ACC112 (cell line): ENCODE data around the gene CYP26C1.

Experiments
- H2AFZ ChIP-seq: fragments of 200-600 bp; sonication (generic); one replicate; pipeline ENCODE4 v1.6.0; 2017; ENCODE audit warnings: antibody characterized with exemption, low read length; ENCODE audit not compliant: unreplicated experiment
- H3K27ac ChIP-seq: fragments of 200-600 bp; sonication (generic); 2 replicates; pipeline ENCODE4 v1.5.1; 2014; ENCODE audit warnings: low read depth, mild to moderate bottlenecking, antibody characterized with exemption, low read length, moderate library complexity
- H3K27me3 ChIP-seq: fragments of 200-600 bp; sonication (generic); 2 replicates; pipeline ENCODE4 v1.6.1; 2014; ENCODE audit warnings: mild to moderate bottlenecking, antibody characterized with exemption, low read length, moderate library complexity, mixed read lengths; ENCODE audit not compliant: insufficient read depth
- H3K36me3 ChIP-seq: fragments of 200-600 bp; sonication (generic); 2 replicates; pipeline ENCODE4 v1.6.1; 2016; ENCODE audit warnings: mild to moderate bottlenecking, antibody characterized with exemption, low read length, moderate library complexity, mixed read lengths; ENCODE audit not compliant: insufficient read depth
- H3K4me1 ChIP-seq: fragments of 200-600 bp; sonication (generic); one replicate; pipeline ENCODE4 v1.6.1; 2016; ENCODE audit warnings: low read length, mixed read lengths; ENCODE audit not compliant: insufficient read depth, unreplicated experiment, control insufficient read depth
- H3K4me3 ChIP-seq: fragments of 200-600 bp; sonication (generic); 2 replicates; pipeline ENCODE4 v1.5.1; 2014; ENCODE audit warnings: mild to moderate bottlenecking, low read depth, low read length
- H3K79me2 ChIP-seq: fragments of 200-600 bp; sonication (generic); one replicate; pipeline ENCODE4 v1.6.0; 2016; ENCODE audit warnings: low read length; ENCODE audit not compliant: control insufficient read depth, unreplicated experiment, insufficient read depth

CYP26C1 gene

GRCh38 chr10:93039110-93039509 lies 21.5 kb upstream of the CYP26C1 start:
- H3K4me3 ChIP-seq = no peak overlapping the region
- H3K79me2 ChIP-seq = no peaks in the 10 kb centered on the region
- peaks cover 16% of the 10 kb centered on the region for H3K4me1 ChIP-seq
- H3K36me3 ChIP-seq = no peaks in the 10 kb centered on the region
- peak overlapping the region; percentile 10; the same call in 1 of the 2 replicates for H3K27ac ChIP-seq
- H3K27me3 ChIP-seq = no peaks in the 10 kb centered on the region
- H2AFZ ChIP-seq = peak overlapping the region; percentile 40

GRCh38 chr10:93039721-93040120 lies 20.9 kb upstream of the CYP26C1 start:
- H2AFZ ChIP-seq = no peak overlapping the region
- H3K36me3 ChIP-seq = no peaks in the 10 kb centered on the region
- H3K4me3 ChIP-seq = no peak overlapping the region
- H3K27me3 ChIP-seq = no peaks in the 10 kb centered on the region
- H3K4me1 ChIP-seq = peaks cover 16% of the 10 kb centered on the region
- H3K79me2 ChIP-seq = no peaks in the 10 kb centered on the region
- no peak overlapping the region for H3K27ac ChIP-seq

- H3K27me3 ChIP-seq = peaks cover 5% of the 10 kb centered on the region
- no peaks in the 10 kb centered on the region for H3K4me1 ChIP-seq
- H3K36me3 ChIP-seq = no peaks in the 10 kb centered on the region
- H3K4me3 ChIP-seq = no peak overlapping the region
- H2AFZ ChIP-seq = no peak overlapping the region
- H3K27ac ChIP-seq = no peak overlapping the region
- no peaks in the 10 kb centered on the region for H3K79me2 ChIP-seq
Observed at GRCh38 chr10:93054486-93054885, 6.1 kb upstream of the CYP26C1 start.

GRCh38 chr10:93058139-93058538 lies 2.5 kb upstream of the CYP26C1 start:
- H3K4me1 ChIP-seq = peaks cover 8% of the 10 kb centered on the region
- H3K27ac ChIP-seq = no peak overlapping the region
- H2AFZ ChIP-seq = no peak overlapping the region
- H3K4me3 ChIP-seq = no peak overlapping the region
- peaks cover 37% of the 10 kb centered on the region for H3K27me3 ChIP-seq
- H3K79me2 ChIP-seq = no peaks in the 10 kb centered on the region
- H3K36me3 ChIP-seq = no peaks in the 10 kb centered on the region

DNA sequence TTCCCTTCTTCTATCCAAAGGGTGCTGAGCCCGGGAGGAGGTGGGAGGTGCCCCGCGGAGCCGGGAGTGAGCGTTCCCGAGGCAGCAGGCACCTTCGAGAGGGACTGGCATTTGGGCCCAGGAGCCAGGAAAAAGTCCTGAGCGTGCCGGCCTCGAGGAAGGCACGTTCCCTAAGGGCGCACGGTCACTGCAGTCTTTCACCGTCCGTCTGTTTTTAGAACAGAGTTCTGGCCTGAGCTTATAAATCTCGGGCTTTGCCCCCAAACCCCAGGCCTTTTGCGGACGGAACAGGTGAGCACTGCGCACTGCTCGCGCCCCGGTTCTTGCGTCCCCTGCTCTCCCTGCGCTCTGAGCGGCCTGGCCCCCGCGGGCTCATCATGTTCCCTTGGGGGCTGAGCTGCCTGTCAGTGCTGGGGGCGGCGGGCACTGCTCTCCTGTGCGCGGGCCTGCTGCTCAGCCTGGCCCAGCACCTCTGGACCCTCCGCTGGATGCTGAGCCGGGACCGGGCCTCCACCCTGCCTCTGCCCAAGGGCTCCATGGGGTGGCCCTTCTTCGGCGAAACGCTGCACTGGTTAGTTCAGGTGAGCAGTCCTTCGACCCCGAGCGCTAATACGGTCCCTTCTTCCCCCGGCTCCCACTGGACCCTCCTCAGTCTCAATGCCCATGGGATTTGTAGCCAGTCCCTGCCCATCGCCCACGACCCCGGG lies 442 bp downstream of the CYP26C1 start:
- no peak overlapping the region for H3K27ac ChIP-seq
- H3K27me3 ChIP-seq = peaks cover 66% of the 10 kb centered on the region
- H3K4me3 ChIP-seq = no peak overlapping the region; the same call in 1 of the 2 replicates
- H3K36me3 ChIP-seq = no peaks in the 10 kb centered on the region
- H3K4me1 ChIP-seq = peaks cover 8% of the 10 kb centered on the region
- no peak overlapping the region for H2AFZ ChIP-seq
- no peaks in the 10 kb centered on the region for H3K79me2 ChIP-seq

GRCh38 chr10:93061594-93062513 lies 1.3 kb downstream of the CYP26C1 start:
- peaks cover 74% of the 10 kb centered on the region for H3K27me3 ChIP-seq
- no peaks in the 10 kb centered on the region for H3K79me2 ChIP-seq
- peak overlapping the region; percentile 74 for H3K4me3 ChIP-seq
- H3K27ac ChIP-seq = no peak overlapping the region
- H2AFZ ChIP-seq = peak overlapping the region; percentile 53
- H3K4me1 ChIP-seq = peaks cover 8% of the 10 kb centered on the region
- no peaks in the 10 kb centered on the region for H3K36me3 ChIP-seq

DNA sequence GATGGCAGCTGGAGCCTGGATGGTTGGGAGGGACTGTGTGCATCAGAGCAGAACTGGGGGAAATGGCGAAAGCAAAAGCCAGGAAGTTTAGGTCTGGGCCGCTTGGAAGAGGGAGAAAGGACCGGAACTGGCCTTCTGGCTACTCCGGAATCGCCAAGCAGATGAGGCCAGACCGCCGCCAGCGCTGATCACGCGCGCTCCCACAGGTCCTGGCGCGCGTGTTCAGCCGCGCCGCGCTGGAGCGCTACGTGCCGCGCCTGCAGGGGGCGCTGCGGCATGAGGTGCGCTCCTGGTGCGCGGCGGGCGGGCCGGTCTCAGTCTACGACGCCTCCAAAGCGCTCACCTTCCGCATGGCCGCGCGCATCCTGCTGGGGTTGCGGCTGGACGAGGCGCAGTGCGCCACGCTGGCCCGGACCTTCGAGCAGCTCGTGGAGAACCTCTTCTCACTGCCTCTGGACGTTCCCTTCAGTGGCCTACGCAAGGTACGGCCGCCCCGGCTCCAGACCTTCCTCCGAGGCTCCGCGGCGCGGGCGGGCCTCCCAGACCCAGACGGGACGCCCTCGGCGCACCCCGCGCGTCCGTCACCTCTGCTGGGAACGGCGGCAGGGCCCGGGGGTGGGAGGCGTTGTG lies 2.0 kb downstream of the CYP26C1 start:
- Histone ChIP-seq H3K79me2 (no peaks in the 10 kb centered on the region), H3K4me1 (peaks cover 8% of the 10 kb centered on the region), H3K4me3 (peak overlapping the region; percentile 74), H2AFZ (peak overlapping the region; percentile 53), H3K27me3 (peaks cover 82% of the 10 kb centered on the region), H3K27ac (no peak overlapping the region), H3K36me3 (no peaks in the 10 kb centered on the region)

- peak overlapping the region; percentile 53 for H2AFZ ChIP-seq
- peaks cover 8% of the 10 kb centered on the region for H3K4me1 ChIP-seq
- H3K79me2 ChIP-seq = no peaks in the 10 kb centered on the region
- H3K36me3 ChIP-seq = no peaks in the 10 kb centered on the region
- H3K4me3 ChIP-seq = peak overlapping the region; percentile 74
- no peak overlapping the region for H3K27ac ChIP-seq
- peaks cover 89% of the 10 kb centered on the region for H3K27me3 ChIP-seq
Observed at GRCh38 chr10:93063144-93063976, 2.8 kb downstream of the CYP26C1 start.

DNA sequence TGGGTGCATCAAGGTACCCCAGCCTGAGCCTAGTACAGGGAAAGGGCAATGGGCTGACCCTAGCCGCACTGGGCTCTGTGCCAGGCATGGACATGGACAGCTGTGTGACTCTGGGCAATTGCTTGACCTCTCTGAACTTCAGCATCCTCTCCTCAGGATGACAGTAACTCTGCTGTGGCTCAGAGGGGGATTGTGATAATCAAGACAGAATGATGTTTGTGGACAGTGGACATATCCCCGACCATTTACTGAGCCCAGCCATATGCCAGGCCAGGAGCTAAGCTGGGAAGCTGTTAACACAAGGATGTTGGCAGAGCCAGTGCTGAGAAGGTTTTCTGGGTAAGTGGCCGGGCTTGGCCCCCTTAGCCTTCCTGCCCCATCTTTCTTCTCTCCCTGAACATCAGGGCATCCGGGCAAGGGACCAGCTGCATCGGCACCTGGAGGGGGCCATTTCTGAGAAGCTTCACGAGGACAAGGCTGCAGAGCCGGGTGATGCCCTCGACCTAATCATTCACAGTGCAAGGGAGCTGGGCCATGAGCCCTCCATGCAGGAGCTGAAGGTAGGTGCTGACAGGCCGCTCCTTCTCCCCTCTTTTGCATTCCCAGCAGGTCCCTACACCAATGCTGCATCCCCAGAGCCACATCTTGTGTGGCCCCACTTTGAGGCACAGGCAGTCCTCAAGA lies 3.5 kb downstream of the CYP26C1 start:
- H3K4me3 ChIP-seq = no peak overlapping the region
- H3K36me3 ChIP-seq = no peaks in the 10 kb centered on the region
- no peak overlapping the region for H3K27ac ChIP-seq
- H2AFZ ChIP-seq = no peak overlapping the region
- H3K4me1 ChIP-seq = peaks cover 8% of the 10 kb centered on the region
- H3K27me3 ChIP-seq = peaks cover 97% of the 10 kb centered on the region
- no peaks in the 10 kb centered on the region for H3K79me2 ChIP-seq
